ENCODE data around the gene RIPPLY2. TPM values are rescaled to one million over a fixed set of nuclear protein-coding genes. Genes with fewer than 3 reads are reported as not detected.
A peak's percentile ranks its signal among the peaks of the same experiment; 100 is the strongest.

Gene RIPPLY2
- total and polyA plus RNA-seq, 9 of the 15 experiments (the other 6 are each of a cell fraction or from before 2014, with no cell fraction given), result not detected

DNA sequence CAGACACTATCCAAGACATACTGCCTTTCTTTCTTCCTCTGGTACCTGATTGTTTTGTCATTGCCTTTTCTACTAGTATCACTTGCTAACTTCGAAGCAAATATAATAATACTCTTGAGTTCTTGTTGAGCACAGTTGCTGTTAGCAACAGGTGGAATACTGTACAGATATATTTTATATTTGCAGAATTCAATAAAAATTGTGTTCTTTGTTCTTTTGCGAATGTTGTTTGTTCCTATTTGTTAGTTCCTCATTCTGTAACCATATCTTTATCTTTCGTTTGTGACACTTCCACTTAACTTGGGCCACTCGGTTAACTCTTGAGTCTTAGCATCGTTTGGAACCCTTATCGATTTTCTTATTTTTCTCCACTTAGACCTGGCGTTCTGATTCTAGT lies 7.2 kb downstream of the RIPPLY2 start:
- Histone ChIP-seq H2AFZ (ENCODE audit: low read depth, low read length) (peak overlapping the region; percentile 85), H3K79me2 (ENCODE audit: control insufficient read depth, insufficient read depth, low read length) (peaks cover 41% of the 10 kb centered on the region), H3K27me3 (ENCODE audit: control insufficient read depth in 2 of 2, insufficient read depth in 2 of 2, low read length in 2 of 2) (no peaks in the 10 kb centered on the region; a peak in 2 of 5 replicates), H3K36me3 (ENCODE audit: control insufficient read depth, insufficient read depth, low read length) (peaks cover 13% of the 10 kb centered on the region; the same call in 2 of the 3 replicates), H3K9me1 (ENCODE audit: control insufficient read depth, insufficient read depth, low read length) (no peaks in the 10 kb centered on the region), H4K20me1 (replicated peaks; ENCODE audit: control insufficient read depth, insufficient read depth, low read length) (no peaks in the 10 kb centered on the region; the same call in 1 of the 2 replicates), H3K4me2 (ENCODE audit: insufficient read depth, low read length) (peak overlapping the region; percentile 97), H3K9me3 (replicated peaks; ENCODE audit: control insufficient read depth, insufficient read depth, low read depth, low read length) (no peaks in the 10 kb centered on the region), H3K27ac (ENCODE audit: extremely low read depth, low read depth, low read length) (peak overlapping the region; percentile 69; the same call in 1 of the 3 replicates), H3K4me3 (peak overlapping the region; percentile 66), H3K4me1 (replicated peaks in 1 of 2; ENCODE audit: control insufficient read depth in 2 of 2, insufficient read depth in 2 of 2, low read length in 2 of 2) (peaks cover 0 to 10% of the 10 kb centered on the region in 2 experiments; a peak in 2 of 5 replicates), H3K9ac (ENCODE audit: insufficient read depth in 1 of 2, low read depth in 2 of 2, low read length in 2 of 2) (peak overlapping the region; percentile 74 to 95)
- ATAC-seq (no peak), DNase-seq (ENCODE audit: extremely low read depth in 1 of 4, low spot score in 3 of 4) (no peak), FAIRE-seq (no peak)
- TF ChIP-seq, protein P1, sequence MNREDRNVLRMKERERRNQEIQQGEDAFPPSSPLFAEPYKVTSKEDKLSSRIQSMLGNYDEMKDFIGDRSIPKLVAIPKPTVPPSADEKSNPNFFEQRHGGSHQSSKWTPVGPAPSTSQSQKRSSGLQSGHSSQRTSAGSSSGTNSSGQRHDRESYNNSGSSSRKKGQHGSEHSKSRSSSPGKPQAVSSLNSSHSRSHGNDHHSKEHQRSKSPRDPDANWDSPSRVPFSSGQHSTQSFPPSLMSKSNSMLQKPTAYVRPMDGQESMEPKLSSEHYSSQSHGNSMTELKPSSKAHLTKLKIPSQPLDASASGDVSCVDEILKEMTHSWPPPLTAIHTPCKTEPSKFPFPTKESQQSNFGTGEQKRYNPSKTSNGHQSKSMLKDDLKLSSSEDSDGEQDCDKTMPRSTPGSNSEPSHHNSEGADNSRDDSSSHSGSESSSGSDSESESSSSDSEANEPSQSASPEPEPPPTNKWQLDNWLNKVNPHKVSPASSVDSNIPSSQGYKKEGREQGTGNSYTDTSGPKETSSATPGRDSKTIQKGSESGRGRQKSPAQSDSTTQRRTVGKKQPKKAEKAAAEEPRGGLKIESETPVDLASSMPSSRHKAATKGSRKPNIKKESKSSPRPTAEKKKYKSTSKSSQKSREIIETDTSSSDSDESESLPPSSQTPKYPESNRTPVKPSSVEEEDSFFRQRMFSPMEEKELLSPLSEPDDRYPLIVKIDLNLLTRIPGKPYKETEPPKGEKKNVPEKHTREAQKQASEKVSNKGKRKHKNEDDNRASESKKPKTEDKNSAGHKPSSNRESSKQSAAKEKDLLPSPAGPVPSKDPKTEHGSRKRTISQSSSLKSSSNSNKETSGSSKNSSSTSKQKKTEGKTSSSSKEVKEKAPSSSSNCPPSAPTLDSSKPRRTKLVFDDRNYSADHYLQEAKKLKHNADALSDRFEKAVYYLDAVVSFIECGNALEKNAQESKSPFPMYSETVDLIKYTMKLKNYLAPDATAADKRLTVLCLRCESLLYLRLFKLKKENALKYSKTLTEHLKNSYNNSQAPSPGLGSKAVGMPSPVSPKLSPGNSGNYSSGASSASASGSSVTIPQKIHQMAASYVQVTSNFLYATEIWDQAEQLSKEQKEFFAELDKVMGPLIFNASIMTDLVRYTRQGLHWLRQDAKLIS (CRISPR knock-in tag; IDR thresholded peaks at IDR 0.05), result 0 out of 2 replicates have a peak, but pooled peaks have one; percentile 4
- TF ChIP-seq, protein P2, sequence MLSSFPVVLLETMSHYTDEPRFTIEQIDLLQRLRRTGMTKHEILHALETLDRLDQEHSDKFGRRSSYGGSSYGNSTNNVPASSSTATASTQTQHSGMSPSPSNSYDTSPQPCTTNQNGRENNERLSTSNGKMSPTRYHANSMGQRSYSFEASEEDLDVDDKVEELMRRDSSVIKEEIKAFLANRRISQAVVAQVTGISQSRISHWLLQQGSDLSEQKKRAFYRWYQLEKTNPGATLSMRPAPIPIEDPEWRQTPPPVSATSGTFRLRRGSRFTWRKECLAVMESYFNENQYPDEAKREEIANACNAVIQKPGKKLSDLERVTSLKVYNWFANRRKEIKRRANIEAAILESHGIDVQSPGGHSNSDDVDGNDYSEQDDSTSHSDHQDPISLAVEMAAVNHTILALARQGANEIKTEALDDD (IDR thresholded peaks at IDR 0.05), result peak; percentile 41; the same call in 1 of the 2 replicates
- TF ChIP-seq PCBP2 (IDR thresholded peaks at IDR 0.05; ENCODE audit: low read depth, low read length, poor library complexity, severe bottlenecking) (no peak), RFX1 (IDR thresholded peaks at IDR 0.05) (peak; percentile 43; the same call in 1 of the 2 replicates), FOXK2 (conservative IDR thresholded peaks at IDR 0.05 in 1 of 2, IDR thresholded peaks at IDR 0.05 in 1 of 2; ENCODE audit: low read depth in 2 of 2) (0 out of 4 replicates have a peak, but pooled peaks of 1 of the 2 experiments have one; percentile 13), IFI16 (CRISPR knock-in tag; IDR thresholded peaks at IDR 0.05) (no peak)
- ChIA-PET POLR2A (interaction anchor here (0.6 to 1.0 kb wide), 3 partner anchors 13 to 368 kb away, joined by 3 to 5 read pairs (median 3); partner anchors contain the start of gene CEP162), CTCF (ENCODE audit: low intra/inter-chr PET ratio) (no interaction called here)
- in situ Hi-C loops (cut with MboI), result no loop called here
- intact Hi-C loops (cut with micrococcal nuclease), result no loop called here
- 0% methylated on average over 7 of the region's 7 CpGs for WGBS (ENCODE audit: insufficient coverage, low coverage, missing lambda C conversion rate)
- no TSS peak for BruUV-seq (replicated peaks)
